ENCODE measurements around the gene SLC29A4. TPM values are rescaled to one million over a fixed set of nuclear protein-coding genes. Genes with fewer than 3 reads are reported as not detected.
A peak's percentile ranks its signal among the peaks of the same experiment; 100 is the strongest.

Gene SLC29A4
- polyA plus RNA-seq, 6 donors from 2014 or later = 0.12 to 0.19 (median 0.16) TPM; not detected in 3

- Mint-ChIP-seq H3K4me3 (no peak overlapping the region), H3K36me3 (peaks cover 5 to 27% of the 10 kb centered on the region in 2 donors), H3K9me3 (peaks cover 0 to 3% (median 0%) of the 10 kb centered on the region in 7 donors), H3K27me3 (no peaks in the 10 kb centered on the region), H3K27ac (no peak overlapping the region), H3K4me1 (peaks cover 8 to 25% (median 10%) of the 10 kb centered on the region in 3 donors)
- DNase-seq (no peak), ATAC-seq (ENCODE audit: low read depth in 2 of 2) (no peak)
Measured at GRCh38 chr7:5349437-5350173, 66.9 kb downstream of the SLC29A4 start.

- no peaks in the 10 kb centered on the region for H3K9me3 Mint-ChIP-seq
- H3K4me3 Mint-ChIP-seq = no peak overlapping the region
- H3K4me1 Mint-ChIP-seq = peaks cover 10 to 30% (median 13%) of the 10 kb centered on the region in 3 donors
- DNase-seq (no peak), ATAC-seq (ENCODE audit: low read depth in 2 of 2) (no peak)
- no peak overlapping the region for H3K27ac Mint-ChIP-seq
- no peaks in the 10 kb centered on the region for H3K27me3 Mint-ChIP-seq
- H3K36me3 Mint-ChIP-seq = peaks cover 5 to 27% of the 10 kb centered on the region in 2 donors
Measured at GRCh38 chr7:5350174-5350463, 67.4 kb downstream of the SLC29A4 start.

- ATAC-seq (ENCODE audit: low read depth in 2 of 2) = no peak
- Mint-ChIP-seq H3K4me3 (peak overlapping the region in 1 of 8 donors; percentile 66), H3K27ac (peak overlapping the region in 2 of 6 donors; percentile 62 to 86), H3K27me3 (no peaks in the 10 kb centered on the region), H3K4me1 (peaks cover 10 to 33% (median 14%) of the 10 kb centered on the region in 3 donors), H3K9me3 (no peaks in the 10 kb centered on the region), H3K36me3 (peaks cover 5 to 22% of the 10 kb centered on the region in 2 donors)
- no peak for DNase-seq
Measured at GRCh38 chr7:5350600-5351385, 68.0 kb downstream of the SLC29A4 start.

GRCh38 chr7:5351507-5352265 is 68.9 kb downstream of the SLC29A4 start:
- Mint-ChIP-seq H3K4me3 (no peak overlapping the region), H3K36me3 (peaks cover 10 to 22% of the 10 kb centered on the region in 2 donors), H3K27ac (peak overlapping the region in 1 of 6 donors; percentile 19)

GRCh38 chr7:5352440-5353010 is 69.8 kb downstream of the SLC29A4 start:
- Mint-ChIP-seq H3K4me3 (no peak overlapping the region), H3K27me3 (no peaks in the 10 kb centered on the region), H3K36me3 (peaks cover 15 to 27% of the 10 kb centered on the region in 2 donors), H3K4me1 (peaks cover 10 to 39% (median 14%) of the 10 kb centered on the region in 3 donors), H3K27ac (peak overlapping the region in 1 of 6 donors; percentile 74), H3K9me3 (no peaks in the 10 kb centered on the region)
- no peak for ATAC-seq (ENCODE audit: low read depth in 2 of 2)
- no peak for DNase-seq

More at GRCh38 chr7:5351507-5352265, 68.9 kb downstream of the SLC29A4 start:
- no peak for ATAC-seq (ENCODE audit: low read depth in 2 of 2)
- no peak for DNase-seq
- H3K27me3 Mint-ChIP-seq = no peaks in the 10 kb centered on the region
- H3K9me3 Mint-ChIP-seq = no peaks in the 10 kb centered on the region
- peaks cover 10 to 37% (median 14%) of the 10 kb centered on the region in 3 donors for H3K4me1 Mint-ChIP-seq

GRCh38 chr7:5354460-5355232 is 71.9 kb downstream of the SLC29A4 start:
- ATAC-seq (ENCODE audit: low read depth in 2 of 2) = no peak
- H3K9me3 Mint-ChIP-seq = no peaks in the 10 kb centered on the region
- no peaks in the 10 kb centered on the region for H3K27me3 Mint-ChIP-seq
- H3K27ac Mint-ChIP-seq = peak overlapping the region in 2 of 6 donors; percentile 45 to 78
- no peak for DNase-seq
- peaks cover 6 to 33% (median 11%) of the 10 kb centered on the region in 3 donors for H3K4me1 Mint-ChIP-seq
- peak overlapping the region in 1 of 8 donors; percentile 24 for H3K4me3 Mint-ChIP-seq
- H3K36me3 Mint-ChIP-seq = peaks cover 19 to 27% of the 10 kb centered on the region in 2 donors

Other genes starting within 250 kb of the SLC29A4 start
- 1 to 10 TPM; 2.1 to 7.2 (median 5.1) TPM for gene RBAK, start 237.1 kb upstream of the SLC29A4 start, polyA plus RNA-seq (ENCODE audit: low read depth in 6 of 6)
- gene WIPI2, start 92.7 kb upstream of the SLC29A4 start, polyA plus RNA-seq (ENCODE audit: low read depth in 6 of 6) = 100 to 1,000 TPM in 1 of 6 donors, 10 to 100 TPM in 5; 84.6 to 104 (median 99.7) TPM
- gene TNRC18, start 140.9 kb downstream of the SLC29A4 start, polyA plus RNA-seq (ENCODE audit: low read depth in 6 of 6) = 1 to 10 TPM in 4 of 6 donors, under 1 TPM in 1, not detected in 1; 0.29 to 2.9 (median 2.0) TPM
- gene FBXL18, start 230.9 kb downstream of the SLC29A4 start, polyA plus RNA-seq (ENCODE audit: low read depth in 6 of 6) = 1 to 10 TPM in 2 of 6 donors, under 1 TPM in 3, not detected in 1; 0.32 to 1.2 (median 0.55) TPM
- gene ACTB, start 247.7 kb downstream of the SLC29A4 start, polyA plus RNA-seq (ENCODE audit: low read depth in 6 of 6) = over 10,000 TPM; 10,628 to 16,007 (median 11,568) TPM